Erythroblast (primary cell): ENCODE measurements around the gene GATA3.
A peak's percentile ranks its signal among the peaks of the same experiment; 100 is the strongest.

Experiments used
- DNase-seq, 2 experiments: peaks; one replicate each; lab custom pipeline; 2025; lab: John Stamatoyannopoulos, UW
- GATA1 ChIP-seq: IDR thresholded peaks from 2 replicates; pipeline ENCODE4 v1.6.1; 2011; ENCODE audit warnings: low read depth, mild to moderate bottlenecking, control low read depth, low read length, moderate library complexity
- POLR2A ChIP-seq: IDR thresholded peaks from 2 replicates; pipeline ENCODE4 v1.6.1; 2011; ENCODE audit warnings: mild to moderate bottlenecking, low read length

GATA3 gene

DNA sequence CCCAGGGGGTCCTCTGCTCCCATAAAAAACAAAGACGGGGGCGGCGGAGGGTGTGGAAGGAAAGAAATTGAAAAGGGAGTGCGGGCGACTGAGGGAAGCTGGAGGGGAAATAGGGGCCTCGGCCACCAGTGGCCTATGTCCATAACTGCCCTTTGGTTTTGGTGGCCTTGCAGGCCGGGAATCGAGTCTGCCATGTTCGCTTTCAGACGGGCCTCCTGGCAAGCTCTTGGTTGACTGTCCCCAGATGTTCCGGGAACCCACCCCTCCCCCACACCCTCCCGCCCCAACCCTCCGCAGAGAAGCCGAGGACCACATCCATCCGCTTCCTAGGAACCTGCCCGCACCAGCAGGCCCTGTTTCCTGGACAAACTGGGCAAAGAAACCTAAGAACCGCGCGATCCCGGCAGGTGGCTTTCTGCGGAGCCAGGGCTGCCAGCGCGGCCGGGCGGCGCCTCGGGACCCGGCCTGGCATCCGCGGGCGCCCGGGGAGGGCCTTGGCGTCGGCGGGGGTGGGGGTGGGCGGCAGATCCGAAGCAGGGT, 20.0 kb upstream of the GATA3 start:
- no peak for TF ChIP-seq POLR2A
- TF ChIP-seq GATA1 = no peak
- no peak for DNase-seq

DNA sequence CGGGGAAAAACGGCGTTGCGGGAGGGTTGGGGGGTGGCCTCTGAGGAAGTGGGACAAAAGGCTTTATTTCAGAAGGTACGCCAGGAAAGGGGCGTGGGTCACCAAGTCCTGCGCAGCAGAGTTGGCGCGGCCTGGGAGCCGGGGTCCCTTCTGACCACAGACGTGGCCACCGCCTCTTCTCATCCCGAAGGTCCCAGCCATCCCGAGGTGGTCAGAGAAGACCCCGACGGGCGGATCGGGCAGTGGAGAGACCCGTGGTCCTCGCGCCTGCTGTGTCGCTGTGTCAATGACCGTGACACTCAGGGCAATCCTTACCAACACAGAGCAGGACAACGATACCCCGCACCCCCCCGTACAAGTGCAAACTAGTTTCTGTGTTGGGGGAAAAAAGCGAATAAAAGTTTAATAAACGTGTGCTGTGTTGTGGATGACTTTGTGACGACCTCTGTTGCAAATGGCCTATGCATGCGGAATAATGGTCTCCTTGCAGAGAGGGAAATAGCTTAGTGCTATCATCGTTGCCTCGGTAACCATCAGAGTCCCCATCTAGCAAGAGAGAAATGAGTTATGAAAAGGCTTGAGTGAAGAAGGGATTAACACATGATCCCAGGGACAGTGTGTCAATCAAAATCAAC, 19.4 kb upstream of the GATA3 start:
- DNase-seq = peak; percentile 19 to 23
- TF ChIP-seq POLR2A = no peak
- no peak for TF ChIP-seq GATA1

DNA sequence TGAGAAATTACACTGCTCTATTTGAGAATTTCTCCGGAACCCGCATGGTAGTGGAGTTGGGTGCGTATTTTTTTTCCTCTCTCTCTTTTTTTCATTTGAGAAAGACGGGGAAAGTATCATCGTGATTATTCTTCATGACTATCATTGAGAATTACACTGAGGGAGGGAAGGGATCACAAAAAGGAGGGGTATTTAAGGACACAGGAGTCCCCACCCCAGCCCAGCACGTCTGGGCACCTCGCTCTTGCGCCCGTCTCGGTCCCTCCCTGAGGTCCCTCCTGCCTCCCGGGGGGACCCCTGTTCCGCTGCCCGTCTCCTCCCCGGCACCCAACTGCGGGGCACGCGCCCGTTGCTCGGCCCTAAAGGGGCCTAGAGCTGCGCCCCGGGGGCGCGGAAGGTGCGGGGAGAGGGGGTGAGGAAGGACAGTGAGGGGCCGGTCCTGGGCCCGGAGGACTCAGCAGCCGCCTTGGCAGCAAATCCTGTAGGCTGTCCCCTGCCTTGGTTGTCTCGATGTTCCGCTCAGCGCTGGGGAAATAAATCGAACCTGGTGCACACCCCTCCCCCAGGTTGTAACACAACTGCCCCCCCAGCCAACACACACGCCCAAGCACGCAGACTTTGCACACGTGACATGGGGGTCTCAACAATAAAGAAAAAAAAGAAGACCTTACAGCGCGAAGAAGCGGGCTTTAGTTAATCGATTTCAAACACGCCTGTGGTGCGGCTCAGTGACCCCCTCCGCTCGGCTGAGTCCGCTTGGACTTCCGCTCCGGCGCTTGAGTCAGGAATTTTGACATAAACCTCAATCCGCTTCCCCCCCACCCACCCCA, 18.6 kb upstream of the GATA3 start:
- DNase-seq = no peak

DNA sequence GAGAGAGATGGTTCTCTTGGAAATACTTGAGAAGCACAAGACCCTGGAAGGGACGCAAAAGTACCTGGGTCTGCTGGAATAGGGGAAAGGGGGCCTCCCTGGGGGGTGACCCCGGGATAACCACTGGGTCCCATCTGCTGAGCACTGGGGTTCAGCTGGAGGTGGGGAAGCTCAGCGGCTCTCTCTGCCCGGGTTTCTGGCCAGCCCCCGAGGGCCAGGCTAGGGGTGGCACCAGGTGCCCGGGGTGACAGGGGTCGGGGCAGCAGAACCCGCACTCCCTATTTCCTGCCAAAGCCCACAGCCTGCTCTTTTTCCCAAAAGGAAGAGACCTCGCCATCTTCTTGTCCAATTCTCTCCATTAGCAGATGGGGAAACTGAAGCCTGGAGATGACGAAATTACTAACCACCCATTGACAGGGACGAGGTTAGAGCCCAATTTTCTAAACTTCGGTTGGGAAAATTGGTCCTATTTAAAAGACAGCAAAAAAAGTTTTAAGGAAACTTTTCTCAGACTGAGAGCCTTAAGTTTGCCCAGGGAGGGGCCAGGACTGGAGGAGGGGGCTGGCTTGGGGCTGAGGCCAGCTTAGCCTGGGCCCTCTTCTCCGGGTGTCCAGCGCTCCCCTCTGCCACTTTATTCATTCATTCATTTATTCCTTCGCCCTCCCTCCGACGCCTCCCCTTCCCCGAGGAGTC, 17.8 kb upstream of the GATA3 start:
- no peak for DNase-seq
- TF ChIP-seq GATA1 (no peak), POLR2A (no peak)

More for the DNA sequence above, 18.6 kb upstream of the GATA3 start:
- TF ChIP-seq GATA1 (no peak), POLR2A (no peak)

DNA sequence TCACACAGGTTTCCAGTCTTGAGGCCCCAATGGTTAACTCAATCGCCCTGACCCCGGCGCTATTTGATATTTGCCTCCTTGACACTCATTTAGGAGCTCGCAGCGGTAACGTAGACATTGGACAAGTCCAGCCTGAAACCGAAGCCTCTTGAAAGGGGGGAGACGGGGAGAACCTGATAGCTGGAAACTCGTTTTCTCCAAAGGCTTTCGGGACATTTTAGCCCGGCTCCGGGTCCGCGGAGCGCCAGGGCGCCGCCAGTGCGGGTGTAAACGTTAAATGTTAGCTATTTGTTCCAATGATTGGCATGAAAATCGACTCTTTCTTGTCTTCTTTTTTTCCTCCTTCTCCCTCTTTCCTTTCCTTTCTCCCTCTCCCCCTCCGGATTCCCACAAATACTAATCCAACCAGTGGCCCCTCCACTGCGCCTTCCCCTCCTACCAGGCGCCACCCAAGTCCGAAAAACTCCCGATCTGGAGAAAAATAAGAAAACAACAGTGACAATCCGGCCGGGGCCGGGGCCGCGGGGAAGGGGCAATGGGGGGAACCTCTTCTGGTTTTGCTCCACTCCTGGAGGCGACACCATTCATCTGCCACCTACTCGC, 17.2 kb upstream of the GATA3 start:
- DNase-seq = no peak
- TF ChIP-seq GATA1 = no peak
- TF ChIP-seq POLR2A = no peak

DNA sequence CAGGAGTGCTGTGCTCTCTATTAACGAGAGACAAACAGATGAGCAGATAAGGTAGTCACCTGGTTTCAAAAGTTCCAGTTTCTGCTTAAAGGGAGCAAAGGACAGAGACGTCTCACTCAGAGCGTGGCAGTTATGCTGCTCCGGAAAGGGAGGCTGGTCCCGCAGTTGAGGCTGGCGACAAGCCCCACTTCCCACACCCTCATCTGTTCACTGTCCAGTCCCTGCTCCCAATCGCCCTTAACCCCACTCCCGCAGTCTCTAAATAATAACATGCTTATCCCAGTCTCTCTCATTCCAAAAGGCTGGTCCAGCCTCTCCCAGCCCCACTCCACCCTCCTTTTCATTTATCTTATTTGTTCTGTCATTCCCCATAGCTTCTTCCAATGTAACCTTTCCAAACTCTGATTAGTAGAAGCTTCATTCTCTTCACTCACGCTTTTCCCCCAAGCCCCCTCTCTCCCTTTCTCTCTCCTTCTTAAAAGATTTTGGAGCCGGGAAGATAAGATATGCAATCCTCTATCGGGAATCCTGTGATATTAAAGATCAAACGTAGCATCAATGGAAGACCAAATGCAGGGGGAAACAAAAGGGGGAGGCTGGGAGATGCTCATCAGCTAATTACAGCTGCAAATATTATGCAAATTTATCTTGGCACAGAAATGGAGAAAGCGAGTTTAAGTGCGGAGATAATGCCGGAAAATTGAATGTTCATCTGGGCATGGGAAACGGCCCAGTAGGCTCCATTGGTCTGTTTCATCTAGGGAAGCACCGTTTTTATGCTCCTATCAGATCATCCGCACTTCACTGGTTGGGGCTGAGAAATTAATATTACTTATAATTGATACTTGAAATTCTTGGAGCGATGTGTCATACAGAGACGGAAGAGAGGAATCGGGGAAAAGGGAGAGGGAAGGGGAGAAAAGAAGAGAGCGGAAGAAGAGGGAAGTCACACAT, 16.3 kb upstream of the GATA3 start:
- TF ChIP-seq GATA1 (no peak), POLR2A (no peak)
- no peak for DNase-seq

DNA sequence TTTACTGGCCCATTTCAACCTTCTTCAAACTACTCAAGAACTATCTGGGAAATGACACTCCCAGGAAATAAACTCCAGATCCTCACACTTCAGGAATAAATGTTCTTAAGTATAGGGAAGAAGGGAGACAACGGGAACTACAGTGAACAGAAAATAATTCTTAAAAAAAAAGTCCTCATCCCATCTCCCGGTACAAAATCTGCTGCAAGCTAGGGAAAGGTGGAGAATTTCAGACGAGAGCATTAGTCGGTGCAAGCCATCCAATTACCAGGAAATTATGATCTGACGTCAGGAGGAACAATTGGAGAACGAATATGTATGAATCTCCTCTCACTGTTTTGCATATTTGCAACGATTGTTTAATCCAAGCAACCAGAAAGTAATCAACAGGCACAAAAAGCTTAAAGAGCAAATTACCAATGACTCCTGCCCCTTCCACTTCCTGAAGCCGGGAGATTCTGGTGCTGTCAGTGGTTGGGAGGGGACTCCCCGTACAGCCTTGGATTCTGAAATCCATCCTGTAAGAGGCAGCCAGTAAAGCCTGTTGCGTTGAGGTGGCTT, 15.1 kb upstream of the GATA3 start:
- no peak for DNase-seq
- no peak for TF ChIP-seq GATA1
- TF ChIP-seq POLR2A = no peak

DNA sequence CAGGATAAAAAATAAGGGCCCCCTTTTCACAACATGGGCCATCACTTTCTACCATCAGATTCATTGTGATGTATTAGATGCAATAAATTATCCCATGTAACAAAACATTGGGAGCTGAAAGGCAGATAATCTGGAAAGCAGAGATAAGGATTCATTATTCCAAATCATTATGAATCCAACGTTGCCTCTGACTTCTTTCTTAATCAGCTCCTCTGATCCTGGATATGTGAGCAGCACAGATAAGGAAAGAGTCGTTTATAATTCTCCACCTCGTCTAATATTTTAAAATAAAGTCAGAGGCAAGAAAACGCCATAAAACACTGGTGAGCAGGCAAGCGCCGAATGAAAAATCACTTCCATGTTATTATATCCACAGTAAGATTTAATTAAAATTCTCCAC, 13.8 kb upstream of the GATA3 start:
- no peak for TF ChIP-seq POLR2A
- no peak for TF ChIP-seq GATA1

DNA sequence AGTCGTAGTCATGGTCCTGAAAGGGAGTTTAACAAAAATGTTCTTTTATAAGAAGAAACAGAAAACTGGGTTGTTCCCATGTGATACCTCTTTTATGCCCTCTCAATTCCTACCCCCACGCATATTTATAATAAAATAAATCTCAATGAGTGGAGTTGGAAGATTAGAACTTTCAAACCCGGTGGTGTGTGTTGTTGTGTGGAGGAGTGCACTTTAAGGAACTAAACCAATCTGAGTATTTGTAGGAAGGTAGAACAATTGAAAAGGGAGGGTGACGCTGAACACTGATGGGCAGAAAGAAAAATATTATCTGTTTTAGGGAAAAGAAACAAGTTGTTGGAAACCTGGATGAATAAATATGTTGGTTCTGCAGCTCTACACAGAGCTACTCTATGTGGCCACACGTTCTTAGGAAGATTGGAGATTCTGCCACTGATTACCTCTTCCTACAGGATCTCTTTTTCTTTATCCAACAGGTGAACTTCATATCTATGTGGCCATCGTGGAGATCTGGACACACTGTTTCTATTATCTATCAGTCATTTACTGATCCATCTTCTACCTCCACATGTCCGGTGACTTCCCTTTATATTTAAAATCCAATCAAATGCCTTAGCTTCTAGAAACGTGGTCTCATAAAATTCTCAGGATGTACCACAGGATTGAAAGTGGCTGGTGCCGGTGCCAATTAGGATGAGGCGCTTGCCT, 13.1 kb upstream of the GATA3 start:
- DNase-seq = no peak
- TF ChIP-seq POLR2A = no peak
- no peak for TF ChIP-seq GATA1

More for the DNA sequence above, 13.8 kb upstream of the GATA3 start:
- no peak for DNase-seq

DNA sequence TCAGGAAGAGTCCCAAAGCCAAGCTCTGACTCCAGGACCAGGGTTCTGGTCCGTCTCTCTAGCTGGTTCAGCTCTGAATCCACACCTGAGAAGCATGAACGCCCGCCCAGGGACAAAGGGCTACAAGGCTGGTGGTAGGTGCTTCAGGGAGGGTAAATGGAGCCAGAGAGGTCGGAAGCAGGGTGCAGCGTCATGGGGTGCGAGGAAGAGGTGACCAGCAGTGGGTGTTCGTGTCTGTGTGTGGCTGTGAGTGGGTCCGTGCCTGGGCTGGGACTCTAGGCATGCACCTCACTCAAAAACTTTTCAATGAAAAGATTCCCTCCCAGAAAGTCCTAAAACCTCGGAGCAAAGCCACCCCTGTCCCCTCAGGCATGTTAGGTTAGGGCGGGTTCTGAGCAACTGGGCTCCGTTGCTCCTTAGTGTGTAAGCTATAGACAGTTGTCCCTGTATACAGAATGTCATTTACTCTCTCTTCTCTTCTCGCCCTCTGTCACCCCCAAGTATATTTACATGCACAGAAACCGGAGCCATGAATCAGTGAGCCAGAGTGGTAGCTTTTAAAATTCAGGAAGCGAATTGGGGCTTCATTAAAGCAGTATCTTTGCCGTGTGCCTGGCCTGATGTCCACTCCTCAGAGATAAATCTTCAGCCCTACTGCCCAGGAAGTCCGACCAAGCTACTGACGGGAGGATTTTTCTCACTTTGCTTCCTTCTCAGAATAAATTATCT, 12.3 kb upstream of the GATA3 start:
- TF ChIP-seq POLR2A (no peak), GATA1 (no peak)
- DNase-seq = no peak

DNA sequence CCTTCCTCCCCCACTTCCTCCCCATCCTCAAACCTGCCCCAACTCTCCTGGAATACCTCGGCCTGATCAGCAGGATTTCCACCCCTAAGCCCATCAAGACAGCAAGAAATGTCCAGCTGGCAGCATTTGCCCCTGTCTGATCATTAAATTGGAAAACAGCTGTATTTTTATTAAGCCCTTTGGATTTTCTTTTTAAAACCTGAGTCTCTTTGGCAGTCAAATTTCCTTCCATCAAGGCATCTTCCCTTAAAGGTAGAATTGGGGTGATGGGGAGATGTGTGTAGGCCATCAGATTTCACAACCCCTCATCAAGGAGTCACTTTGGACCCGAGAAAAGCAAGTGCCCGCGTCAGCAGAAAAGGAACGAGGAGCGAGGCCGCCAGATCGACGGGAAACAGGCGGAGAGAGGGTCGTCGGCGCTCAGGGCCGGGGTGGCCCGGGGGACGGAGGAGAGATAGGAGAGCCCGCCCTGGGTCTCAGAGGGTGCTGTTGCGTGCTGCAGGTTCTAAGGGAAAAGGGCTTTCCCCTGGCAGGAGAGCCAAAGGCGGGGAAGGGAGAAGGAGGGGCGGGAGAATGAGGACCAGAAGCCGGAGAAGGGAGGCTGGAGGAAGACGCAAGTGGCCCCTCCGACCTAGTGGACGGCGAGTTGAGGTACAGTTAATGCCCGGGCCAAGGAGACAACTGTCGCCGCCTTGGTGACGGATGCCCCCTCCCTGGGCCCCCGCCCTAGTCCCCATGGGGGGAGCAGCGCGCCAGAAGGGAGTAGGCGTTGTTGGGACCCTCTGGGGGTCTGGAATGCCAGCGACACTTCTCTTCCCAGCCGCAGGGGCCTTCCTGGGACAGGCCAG, 11.5 kb upstream of the GATA3 start:
- no peak for DNase-seq
- TF ChIP-seq POLR2A (no peak), GATA1 (no peak)
